Measurements from ENCODE around the gene PCBP3. TPM values are rescaled to one million over a fixed set of nuclear protein-coding genes. Genes with fewer than 3 reads are reported as not detected.

The PCBP3 gene
- total RNA-seq, 1 donor from 2014 or later: 11.8 TPM

- TF ChIP-seq CTCF (IDR thresholded peaks at IDR 0.05): no peak
- Mint-ChIP-seq H3K4me3 (ENCODE audit: unreplicated experiment) (no peak overlapping the region), H3K9me3 (ENCODE audit: low read depth) (no peaks in the 10 kb centered on the region), H3K27ac (ENCODE audit: unreplicated experiment) (no peak overlapping the region), H3K4me1 (ENCODE audit: low read depth) (peaks cover 11% of the 10 kb centered on the region), H3K36me3 (ENCODE audit: low read depth) (no peaks in the 10 kb centered on the region), H3K27me3 (ENCODE audit: low read depth) (no peaks in the 10 kb centered on the region)
- no peak for DNase-seq (ENCODE audit: low spot score)
Measured at GRCh38 chr21:45920824-45921600, 277.5 kb downstream of the PCBP3 start.

- H3K36me3 Mint-ChIP-seq (ENCODE audit: low read depth): no peaks in the 10 kb centered on the region
Measured at GRCh38 chr21:45921917-45922316, 278.4 kb downstream of the PCBP3 start.

GRCh38 chr21:45922648-45923047 lies 279.1 kb downstream of the PCBP3 start:
- H3K4me1 Mint-ChIP-seq (ENCODE audit: low read depth): peaks cover 8% of the 10 kb centered on the region
- no peak for TF ChIP-seq CTCF (IDR thresholded peaks at IDR 0.05)
- H3K9me3 Mint-ChIP-seq (ENCODE audit: low read depth): no peaks in the 10 kb centered on the region
- H3K27me3 Mint-ChIP-seq (ENCODE audit: low read depth): no peaks in the 10 kb centered on the region
- no peaks in the 10 kb centered on the region for H3K36me3 Mint-ChIP-seq (ENCODE audit: low read depth)
- no peak for DNase-seq (ENCODE audit: low spot score)
- no peak overlapping the region for H3K27ac Mint-ChIP-seq (ENCODE audit: unreplicated experiment)
- H3K4me3 Mint-ChIP-seq (ENCODE audit: unreplicated experiment): no peak overlapping the region

More at GRCh38 chr21:45921917-45922316, 278.4 kb downstream of the PCBP3 start:
- DNase-seq (ENCODE audit: low spot score): no peak
- Mint-ChIP-seq H3K4me3 (ENCODE audit: unreplicated experiment) (no peak overlapping the region), H3K9me3 (ENCODE audit: low read depth) (no peaks in the 10 kb centered on the region), H3K27ac (ENCODE audit: unreplicated experiment) (no peak overlapping the region), H3K4me1 (ENCODE audit: low read depth) (peaks cover 11% of the 10 kb centered on the region), H3K27me3 (ENCODE audit: low read depth) (no peaks in the 10 kb centered on the region)
- no peak for TF ChIP-seq CTCF (IDR thresholded peaks at IDR 0.05)

- H3K27ac Mint-ChIP-seq (ENCODE audit: unreplicated experiment): no peak overlapping the region
- H3K27me3 Mint-ChIP-seq (ENCODE audit: low read depth): no peaks in the 10 kb centered on the region
- H3K36me3 Mint-ChIP-seq (ENCODE audit: low read depth): no peaks in the 10 kb centered on the region
Measured at GRCh38 chr21:45923146-45923545, 279.6 kb downstream of the PCBP3 start.

GRCh38 chr21:45926281-45926680 lies 282.8 kb downstream of the PCBP3 start:
- peak; percentile 59 for TF ChIP-seq CTCF (IDR thresholded peaks at IDR 0.05)
- Mint-ChIP-seq H3K36me3 (ENCODE audit: low read depth) (no peaks in the 10 kb centered on the region), H3K9me3 (ENCODE audit: low read depth) (no peaks in the 10 kb centered on the region), H3K4me1 (ENCODE audit: low read depth) (peaks cover 3% of the 10 kb centered on the region), H3K27me3 (ENCODE audit: low read depth) (no peaks in the 10 kb centered on the region), H3K27ac (ENCODE audit: unreplicated experiment) (no peak overlapping the region), H3K4me3 (ENCODE audit: unreplicated experiment) (no peak overlapping the region)
- no peak for DNase-seq (ENCODE audit: low spot score)

More at GRCh38 chr21:45923146-45923545, 279.6 kb downstream of the PCBP3 start:
- no peak overlapping the region for H3K4me3 Mint-ChIP-seq (ENCODE audit: unreplicated experiment)
- TF ChIP-seq CTCF (IDR thresholded peaks at IDR 0.05): peak; percentile 91
- peaks cover 8% of the 10 kb centered on the region for H3K4me1 Mint-ChIP-seq (ENCODE audit: low read depth)
- no peaks in the 10 kb centered on the region for H3K9me3 Mint-ChIP-seq (ENCODE audit: low read depth)
- DNase-seq (ENCODE audit: low spot score): no peak

Measured in chondrocyte (in vitro differentiated cells).